Measurements from ENCODE around the gene GGACT.

GRCh38 chr13:100560498-100561157, 28.0 kb downstream of the GGACT start:
- TF ChIP-seq REST (IDR thresholded peaks at IDR 0.05; ENCODE audit: insufficient read depth in 1 of 2, low read depth in 2 of 2, low read length in 1 of 2) (no peak), CTCF (IDR thresholded peaks at IDR 0.05) (no peak), TCF7L2 (IDR thresholded peaks at IDR 0.05; ENCODE audit: low read depth, low read length) (no peak), SIN3A (IDR thresholded peaks at IDR 0.05; ENCODE audit: borderline replicate concordance, insufficient read depth, low read depth, low read length) (no peak), POLR2AphosphoS5 (IDR thresholded peaks at IDR 0.05; ENCODE audit: low read depth, low read length) (no peak)

All from Panc1 (cell line).